Stimulated activated CD8-positive, alpha-beta memory T cell treated with anti-CD3 and anti-CD28 coated beads, Interleukin-7, amount 100 ng/mL, for 1 hour (primary cell): Measurements from ENCODE around the gene KRT73.

ENCODE experiments used
- DNase-seq, 2 donors: peaks; one replicate each; pipeline ENCODE4 v3.0.0-alpha.2; 2020; ENCODE audit warnings: low read depth in 2 of 2

The KRT73 gene

DNA sequence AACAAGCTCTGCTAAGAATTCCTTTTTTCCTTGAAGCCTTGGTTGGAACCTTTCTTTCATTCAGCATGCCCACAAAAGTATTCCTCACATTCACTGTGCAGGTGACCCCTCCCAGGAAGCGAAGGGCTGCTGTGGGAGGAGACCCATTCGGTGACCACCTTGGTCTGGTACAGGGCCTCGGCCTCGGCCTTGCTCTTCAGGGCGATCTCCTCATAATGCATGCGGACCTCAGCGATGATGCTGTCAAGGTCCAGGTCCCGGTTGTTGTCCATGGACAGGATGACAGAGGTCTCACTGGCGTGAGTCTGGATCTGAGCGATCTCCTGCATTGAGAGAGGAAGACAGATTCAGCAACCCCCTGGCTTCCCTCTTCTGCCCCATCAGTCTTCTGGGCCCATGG, 47.8 kb downstream of the KRT73 start:
- no peak for DNase-seq

DNA sequence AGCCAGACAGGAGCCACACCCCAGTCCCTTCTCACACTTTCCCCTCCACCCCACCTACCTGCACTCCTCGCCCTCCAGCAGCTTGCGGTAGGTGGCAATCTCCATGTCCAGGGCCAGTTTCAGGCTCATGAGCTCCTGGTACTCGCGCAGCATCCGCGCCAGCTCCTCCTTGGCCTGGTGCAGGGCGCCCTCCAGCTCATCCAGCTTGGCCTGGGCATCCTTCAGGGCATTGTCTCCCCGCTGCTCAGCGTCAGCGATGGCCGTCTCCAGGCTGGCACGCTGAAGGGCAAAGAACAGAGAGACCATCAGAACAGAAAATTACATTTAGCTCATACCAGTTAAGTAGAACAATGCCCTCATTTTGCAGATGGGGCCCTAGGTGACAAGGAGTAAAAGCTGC, 50.2 kb downstream of the KRT73 start:
- no peak for DNase-seq

- peak; percentile 31 to 32 for DNase-seq
These were observed 51.5 kb downstream of the KRT73 start for GRCh38 chr12:52566847-52567291.

DNA sequence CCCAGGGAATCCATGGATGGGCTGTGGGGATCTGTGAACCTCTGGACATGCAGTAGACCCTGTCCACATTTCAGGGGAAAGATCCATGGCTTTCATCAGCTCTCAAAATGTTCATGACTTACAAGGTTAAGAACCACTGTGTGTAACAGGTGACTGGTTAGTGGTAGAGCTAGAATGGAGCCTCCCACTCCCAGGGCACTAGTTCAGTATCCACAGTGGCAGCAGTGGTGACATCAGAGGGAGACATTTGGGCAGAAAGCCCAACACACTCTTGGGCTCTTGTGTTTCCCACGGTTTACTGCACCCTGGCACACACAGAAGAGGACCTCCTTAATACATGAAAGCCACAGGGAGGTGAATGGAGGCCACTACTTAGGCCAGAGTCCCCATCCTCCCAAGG, 53.8 kb downstream of the KRT73 start:
- DNase-seq = no peak

- no peak for DNase-seq
These were observed 56.4 kb downstream of the KRT73 start for GRCh38 chr12:52561880-52562449.

DNA sequence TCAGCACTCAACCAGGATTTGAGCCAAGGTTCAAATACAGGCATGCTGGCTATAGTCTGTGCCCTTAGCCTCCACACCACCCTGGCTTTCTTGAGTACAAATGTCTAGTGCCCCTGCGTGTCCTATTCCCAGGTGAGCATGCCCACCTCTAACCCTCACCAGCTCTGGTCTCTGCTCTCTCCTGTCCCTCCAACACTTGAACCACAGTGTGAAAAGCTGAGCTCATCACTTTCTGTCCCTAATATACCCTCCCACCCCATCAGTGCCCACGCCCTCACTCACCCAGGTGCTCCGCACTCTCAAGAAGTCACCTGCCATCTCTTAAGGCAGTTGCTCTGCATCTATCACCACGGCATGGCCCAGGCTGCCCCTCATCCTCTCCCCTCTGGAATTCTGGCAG, 58.4 kb downstream of the KRT73 start:
- no peak for DNase-seq

DNA sequence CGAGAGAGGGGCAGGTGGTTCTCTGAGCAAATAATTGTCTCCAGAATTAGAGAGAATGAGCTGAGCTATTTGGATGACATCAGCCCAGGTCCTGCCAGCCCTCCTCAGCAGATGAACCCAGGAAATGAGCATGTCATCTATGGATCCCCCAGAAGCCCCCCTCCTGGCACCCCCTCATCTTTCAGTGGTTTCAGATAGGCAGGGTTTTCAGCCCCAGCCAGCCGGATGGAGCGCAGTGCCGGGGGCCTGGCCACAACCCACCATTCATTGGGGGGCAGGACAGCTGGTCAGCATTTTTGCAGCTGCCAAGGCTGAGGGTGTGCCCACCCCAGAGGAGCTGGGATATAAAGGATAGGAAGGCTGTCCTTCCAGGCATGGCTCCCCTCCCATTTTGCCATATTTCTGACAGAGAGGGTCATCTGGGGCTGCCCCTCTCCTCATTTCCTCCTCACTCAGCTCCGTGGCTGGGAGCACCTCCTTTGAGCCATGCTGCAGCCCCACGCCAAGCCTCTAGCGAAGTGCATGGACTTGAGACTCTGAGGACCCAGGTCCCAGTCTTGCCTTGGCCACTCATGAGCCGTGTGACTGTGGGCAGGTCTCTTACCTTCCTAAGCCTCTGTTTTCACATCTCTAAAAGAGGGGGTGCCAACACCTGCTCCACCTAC, 59.4 kb downstream of the KRT73 start:
- no peak for DNase-seq
